H1 (cell line): Measurements from ENCODE around the gene ORMDL1. TPM values are rescaled to one million over a fixed set of nuclear protein-coding genes. Genes with fewer than 3 reads are reported as not detected.

Experiments
- CTCF ChIA-PET: fragments of 300-600 bp; sonication (Branson Sonifier 250); formaldehyde crosslinking; loops from one replicate; lab custom pipeline; 2021; ENCODE audit not compliant: partially characterized antibody; lab: Charles Lee
- POLR2A ChIA-PET: fragments of 300-600 bp; sonication (Branson Sonifier 250); formaldehyde crosslinking; loops from one replicate; lab custom pipeline; 2021; ENCODE audit warnings: inconsistent platforms; ENCODE audit not compliant: partially characterized antibody; lab: Charles Lee
- DNase-seq, 2 experiments: peaks; one replicate each; pipeline versions ENCODE4 v3.0.0 to v3.0.0-alpha.2; 2010 to 2022; ENCODE audit warnings: low spot score in 2 of 2, low read depth in 1 of 2, mixed read lengths in 1 of 2
- FAIRE-seq: peaks from 2 replicates; lab custom pipeline; 2011; peaks lifted over from hg19 to GRCh38; lab: Jason Lieb, UNC
- H2AFZ ChIP-seq: 2 replicates; pipeline ENCODE4 v1.8.1; 2012; ENCODE audit warnings: low read length, inconsistent platforms
- H2AK5ac ChIP-seq: 2 replicates; pipeline ENCODE4 v1.6.1; 2013; ENCODE audit warnings: low read depth, low read length
- H2BK120ac ChIP-seq: replicated peaks from 2 replicates; pipeline ENCODE3; 2013; ENCODE audit warnings: low read depth, low read length, inconsistent platforms
- H2BK12ac ChIP-seq: 2 replicates; pipeline ENCODE4 v1.6.1; 2013; ENCODE audit warnings: low read depth, low read length
- H2BK15ac ChIP-seq: 2 replicates; pipeline ENCODE4 v1.6.1; 2013; ENCODE audit warnings: low read length
- H2BK20ac ChIP-seq: 2 replicates; pipeline ENCODE4 v1.6.1; 2013; ENCODE audit warnings: low read length
- H2BK5ac ChIP-seq: 2 replicates; pipeline ENCODE4 v1.6.1; 2013; ENCODE audit warnings: low read depth, low read length
- H3K14ac ChIP-seq: 2 replicates; pipeline ENCODE4 v1.6.1; 2013; ENCODE audit warnings: inconsistent platforms; ENCODE audit not compliant: insufficient read length
- H3K18ac ChIP-seq: 2 replicates; pipeline ENCODE4 v1.6.1; 2013; ENCODE audit warnings: low read length; ENCODE audit errors: extremely low read depth
- H3K23ac ChIP-seq: 2 replicates; pipeline ENCODE4 v1.6.1; 2013; ENCODE audit warnings: inconsistent platforms; ENCODE audit not compliant: insufficient read length
- H3K23me2 ChIP-seq: 2 replicates; pipeline ENCODE4 v1.6.1; 2013; ENCODE audit warnings: low read depth, low read length
- H3K27ac ChIP-seq: 2 replicates; pipeline ENCODE4 v1.6.1; 2011; ENCODE audit warnings: low read depth, low read length, inconsistent platforms
- H3K27me3 ChIP-seq, 4 experiments: replicated peaks in 1 of 4; 1 replicate in 1 of 4; 2 replicates in 3 of 4; pipeline versions ENCODE4 v1.6.1 to v1.8.1; 2011 to 2013; ENCODE audit warnings: low read length in 3 of 4, mild to moderate bottlenecking in 3 of 4, inconsistent platforms in 2 of 4, mixed read lengths in 2 of 4, moderate library complexity in 1 of 4; ENCODE audit not compliant: control insufficient read depth in 3 of 4, insufficient read depth in 3 of 4; ENCODE audit errors: extremely low read depth in 1 of 4
- H3K36me3 ChIP-seq, 4 experiments: 2 replicates each; pipeline versions ENCODE4 v1.6.1 to v1.8.1; 2011 to 2013; ENCODE audit warnings: mild to moderate bottlenecking in 4 of 4, low read length in 3 of 4, moderate library complexity in 2 of 4, control low read depth in 1 of 4, inconsistent platforms in 1 of 4; ENCODE audit not compliant: insufficient read depth in 4 of 4, control insufficient read depth in 2 of 4
- H3K4ac ChIP-seq: replicated peaks from 2 replicates; pipeline ENCODE3; 2013; ENCODE audit warnings: low read length, low read depth, mixed read lengths, inconsistent platforms; ENCODE audit not compliant: insufficient read length
- H3K4me1 ChIP-seq, 4 experiments: replicated peaks in 1 of 4; 1 replicate in 1 of 4; 2 replicates in 3 of 4; pipeline versions ENCODE4 v1.6.1 to v1.8.1; 2011 to 2013; ENCODE audit warnings: low read length in 3 of 4, inconsistent platforms in 2 of 4, mixed read lengths in 1 of 4; ENCODE audit not compliant: insufficient read depth in 4 of 4, control insufficient read depth in 3 of 4
- H3K4me2 ChIP-seq, 2 experiments: 2 replicates each; pipeline versions ENCODE4 v1.6.1 to v1.8.1; 2011 to 2013; ENCODE audit warnings: low read depth in 2 of 2, low read length in 2 of 2, control low read depth in 1 of 2, inconsistent platforms in 1 of 2, mild to moderate bottlenecking in 1 of 2; ENCODE audit not compliant: insufficient read depth in 1 of 2
- H3K4me3 ChIP-seq, 4 experiments: fragments of 200-600, 300-600 bp in 1 of 4; sonication (generic), shearing (Covaris generic), sonication (Bioruptor Twin) in 1 of 4; 2 replicates each; pipeline versions ENCODE4 v1.5.1 to v1.8.1; 2011 to 2016; ENCODE audit warnings: low read length in 4 of 4, low read depth in 3 of 4, control low read depth in 2 of 4, inconsistent platforms in 2 of 4, mild to moderate bottlenecking in 2 of 4, mixed read lengths in 1 of 4, moderate library complexity in 1 of 4; ENCODE audit not compliant: insufficient read depth in 2 of 4; ENCODE audit errors: extremely low read depth in 1 of 4
- H3K56ac ChIP-seq: replicated peaks from 2 replicates; pipeline ENCODE3; 2013; ENCODE audit warnings: low read depth, mild to moderate bottlenecking, mixed read lengths, low read length, inconsistent platforms; ENCODE audit not compliant: insufficient read length
- H3K79me1 ChIP-seq: 2 replicates; pipeline ENCODE4 v1.6.1; 2013; ENCODE audit warnings: low read depth, low read length, control low read depth
- H3K79me2 ChIP-seq, 2 experiments: 2 replicates each; pipeline versions ENCODE4 v1.6.1 to v1.8.1; 2012 to 2013; ENCODE audit warnings: low read length in 2 of 2, mild to moderate bottlenecking in 2 of 2, inconsistent platforms in 1 of 2; ENCODE audit not compliant: insufficient read depth in 2 of 2, control insufficient read depth in 1 of 2
- H3K9ac ChIP-seq, 4 experiments: replicated peaks in 1 of 4; 1 replicate in 1 of 4; 2 replicates in 3 of 4; pipeline versions ENCODE4 v1.6.1 to v1.8.1; 2011 to 2013; ENCODE audit warnings: low read depth in 3 of 4, low read length in 3 of 4, control low read depth in 2 of 4, mild to moderate bottlenecking in 2 of 4, moderate library complexity in 2 of 4, inconsistent platforms in 1 of 4; ENCODE audit errors: extremely low read depth in 1 of 4
- H3K9me3 ChIP-seq, 2 experiments: 2 replicates each; pipeline versions ENCODE4 v1.6.1 to v1.8.1; 2012 to 2013; ENCODE audit warnings: mild to moderate bottlenecking in 2 of 2, moderate library complexity in 2 of 2, control low read depth in 1 of 2, inconsistent platforms in 1 of 2, low read depth in 1 of 2, low read length in 1 of 2, mixed read lengths in 1 of 2; ENCODE audit not compliant: insufficient read depth in 2 of 2
- H4K20me1 ChIP-seq, 2 experiments: replicated peaks in 1 of 2; 2 replicates each; pipeline versions ENCODE3 to v1.8.1; 2011 to 2013; ENCODE audit warnings: inconsistent platforms in 2 of 2, low read length in 2 of 2, mild to moderate bottlenecking in 1 of 2; ENCODE audit not compliant: insufficient read depth in 2 of 2, control insufficient read depth in 1 of 2
- H4K5ac ChIP-seq: 2 replicates; pipeline ENCODE4 v1.6.1; 2013; ENCODE audit warnings: low read length, low read depth, mixed read lengths, inconsistent platforms; ENCODE audit not compliant: insufficient read length
- H4K8ac ChIP-seq: 2 replicates; pipeline ENCODE4 v1.8.0; 2013; ENCODE audit warnings: mild to moderate bottlenecking, moderate library complexity, low read length, inconsistent platforms; ENCODE audit not compliant: insufficient read depth; ENCODE audit errors: extremely low read depth
- H4K91ac ChIP-seq: replicated peaks from 2 replicates; pipeline ENCODE3; 2013; ENCODE audit warnings: low read length, mixed read lengths, inconsistent platforms; ENCODE audit not compliant: insufficient read length
- EP300 ChIP-seq, 2 experiments: IDR thresholded peaks; 1 replicate in 1 of 2; 2 replicates in 1 of 2; pipeline ENCODE4 v1.6.1; 2011 to 2012; ENCODE audit warnings: low read depth in 2 of 2, low read length in 2 of 2, mild to moderate bottlenecking in 2 of 2, borderline replicate concordance in 1 of 2, inconsistent platforms in 1 of 2, moderate library complexity in 1 of 2
- YY1 ChIP-seq: IDR thresholded peaks from 2 replicates; pipeline ENCODE4 v1.6.1; 2011; ENCODE audit warnings: low read depth, mild to moderate bottlenecking, low read length
- WGBS, 2 experiments: shearing (Covaris generic) in 1 of 2; methylation state at CpG; one replicate each; pipeline versions ENCODE4 v1.1.6 to v1.1.7; 2013 to 2015; ENCODE audit warnings: low lambda C conversion rate in 2 of 2, mixed read lengths in 2 of 2, inconsistent platforms in 1 of 2, low coverage in 1 of 2, missing lambda C conversion rate in 1 of 2; ENCODE audit not compliant: insufficient replicate concordance in 2 of 2, insufficient coverage in 1 of 2, insufficient read length in 1 of 2; ENCODE audit errors: extremely low coverage in 1 of 2, missing lambda C conversion rate in 1 of 2; 5-methylcytosine and 5-hydroxymethylcytosine counted together
- polyA plus RNA-seq, 7 experiments: library from polyadenylated mRNA; depleted of rRNA in 3 of 7; stranded (reverse) in 5 of 7; unstranded in 2 of 7; fragments of >200 nt in 5 of 7; fragments of 200-250 nt in 2 of 7; gene quantifications; 1 replicate in 5 of 7; 2 replicates in 1 of 7; 4 replicates in 1 of 7; pipeline versions ENCODE4 v1.2.1 to v1.2.3, GENCODE V29; 2011 to 2013; ENCODE audit warnings: missing spikeins in 2 of 7, mixed read lengths in 2 of 7
- total RNA-seq: library from RNA; stranded (reverse); fragmentation: NEBNext Ultra II Directional; extraction: Animal tissue kit (Norgen Biotek cat#: 25700); gene quantifications from 2 replicates; pipeline ENCODE4 v1.2.1, GENCODE V29; 2021

The ORMDL1 gene
- total and polyA plus RNA-seq, 2 of the 8 experiments (the other 6 are each of a cell fraction or from before 2014, with no cell fraction given) = 34.9 to 58.1 TPM

DNA sequence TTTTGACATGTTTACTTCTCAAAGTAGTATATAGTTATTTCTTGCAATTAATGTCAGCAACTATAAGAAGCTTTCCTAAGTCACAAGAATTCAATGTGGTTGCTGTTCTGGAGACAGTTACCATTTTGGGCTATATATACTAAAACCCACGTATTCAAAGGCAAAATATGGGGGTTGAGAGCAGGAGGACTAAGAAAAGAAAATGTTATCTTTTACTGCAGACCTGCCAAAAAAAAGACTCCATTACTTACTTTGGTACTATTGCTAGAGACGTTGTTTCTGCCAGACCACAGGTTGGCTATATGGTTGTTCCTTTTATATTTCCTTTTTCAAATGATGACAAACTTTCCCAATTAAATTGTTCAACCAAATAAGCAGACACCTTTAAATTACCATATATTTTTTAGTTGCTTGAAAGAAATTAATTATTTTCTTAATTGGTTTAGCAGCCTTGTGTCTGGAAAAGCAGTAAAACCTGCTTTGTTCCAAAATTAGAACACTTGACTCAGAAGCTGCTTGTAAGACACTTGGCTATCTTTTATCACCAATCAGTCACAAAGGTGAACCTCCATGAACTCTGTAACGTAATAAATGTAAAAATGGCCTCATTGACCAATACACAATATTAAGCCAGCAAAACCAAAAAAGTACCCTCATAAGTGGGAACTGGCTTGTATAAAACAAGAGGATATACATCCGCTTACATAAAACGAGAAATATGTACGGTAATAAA lies 13.4 kb downstream of the ORMDL1 start:
- H3K4me2 ChIP-seq = no peak overlapping the region
- FAIRE-seq (no peak), DNase-seq (no peak)
- H3K9ac ChIP-seq = no peak overlapping the region
- no peak overlapping the region for H3K14ac ChIP-seq
- H3K79me2 ChIP-seq = no peaks in the 10 kb centered on the region
- H3K36me3 ChIP-seq = peaks cover 9 to 66% (median 29%) of the 10 kb centered on the region in 4 experiments
- no peak overlapping the region for H4K91ac ChIP-seq
- H3K9me3 ChIP-seq = no peaks in the 10 kb centered on the region
- no peak overlapping the region for H2BK20ac ChIP-seq
- H3K4me3 ChIP-seq = no peak overlapping the region
- no peak overlapping the region for H2BK12ac ChIP-seq
- H2BK5ac ChIP-seq = no peak overlapping the region
- H3K27ac ChIP-seq = no peak overlapping the region
- H3K27me3 ChIP-seq = no peaks in the 10 kb centered on the region
- H4K8ac ChIP-seq = no peak overlapping the region
- H2AFZ ChIP-seq = no peak overlapping the region
- H2AK5ac ChIP-seq = no peak overlapping the region
- H3K79me1 ChIP-seq = no peaks in the 10 kb centered on the region
- no peak overlapping the region for H3K18ac ChIP-seq
- ChIA-PET POLR2A (interaction anchor here (6.1 kb wide), 1 partner anchor 8 kb away, joined by 28 read pairs; the partner anchor contains the start of gene OSGEPL1), CTCF (interaction anchor here (1.2 kb wide), 1 partner anchor 8 kb away, joined by 3 read pairs; the partner anchor contains the start of gene OSGEPL1)
- TF ChIP-seq EP300 (IDR thresholded peaks at IDR 0.05; ENCODE audit: borderline replicate concordance in 1 of 2, low read depth in 2 of 2, low read length in 2 of 2) (no peak), YY1 (no peak)
- no peaks in the 10 kb centered on the region for H3K4me1 ChIP-seq
- no peak overlapping the region for H2BK120ac ChIP-seq
- H3K23me2 ChIP-seq = no peaks in the 10 kb centered on the region
- H2BK15ac ChIP-seq = no peak overlapping the region
- H3K4ac ChIP-seq = no peak overlapping the region
- no peak overlapping the region for H3K56ac ChIP-seq
- WGBS, 2 experiments = 43% methylated on average over 6 of the region's 6 CpGs; no CpG with 5 or more reads in 1 of the 2 experiments
- H3K23ac ChIP-seq = no peak overlapping the region
- H4K5ac ChIP-seq = no peak overlapping the region
- no peaks in the 10 kb centered on the region for H4K20me1 ChIP-seq
